Measurements from ENCODE around the gene COX6B2. TPM values are rescaled to one million over a fixed set of nuclear protein-coding genes. Genes with fewer than 3 reads are reported as not detected.

Gene COX6B2
- polyA plus RNA-seq, 2 of the 4 experiments (the other 2 are of a cell fraction): 0.78 to 6.4 TPM

- WGBS (ENCODE audit: missing lambda C conversion rate): 44% methylated on average over 11 of the region's 13 CpGs
- no peak for DNase-seq (ENCODE audit: low read depth in 1 of 2, low spot score in 1 of 2)
- H3K4me3 ChIP-seq: no peak overlapping the region
- H3K4me1 ChIP-seq: peaks cover 12% of the 10 kb centered on the region
- ATAC-seq: no peak
- peak overlapping the region; percentile 82; the same call in 1 of the 3 replicates for H3K4me2 ChIP-seq
- peak overlapping the region in 1 of 2 experiments; percentile 84; a peak in 3 of 6 replicates for H3K27ac ChIP-seq
- CTCF ChIA-PET: interaction anchor here (0.9 to 14.8 kb wide), 9 partner anchors 11 to 209 kb away, joined by 3 to 105 read pairs (median 4); partner anchors contain the start of gene KMT5C
- no peak for TF ChIP-seq KDM1A (IDR thresholded peaks at IDR 0.05; ENCODE audit: low read depth)
- H3K9me3 ChIP-seq: no peaks in the 10 kb centered on the region
- FAIRE-seq: no peak
- POLR2A ChIA-PET: interaction anchor here (1.3 kb wide), 1 partner anchor 16 kb away, joined by 3 read pairs; the partner anchor contains the start of gene KMT5C
These were observed 798 bp upstream of the COX6B2 start for GRCh38 chr19:55355213-55355821.

GRCh38 chr19:55353803-55354697 is 469 bp downstream of the COX6B2 start:
- CTCF ChIA-PET: interaction anchor here (1.1 to 3.2 kb wide), 4 partner anchors 15 to 62 kb away, joined by 3 to 18 read pairs (median 6); partner anchors contain the start of gene KMT5C

More at GRCh38 chr19:55353803-55354697, 469 bp downstream of the COX6B2 start:
- no peak for FAIRE-seq
- Histone ChIP-seq H3K4me3 (peak overlapping the region; percentile 50), H3K9me3 (no peaks in the 10 kb centered on the region), H3K27ac (peak overlapping the region; percentile 62 to 84), H3K4me1 (peaks cover 12% of the 10 kb centered on the region), H3K4me2 (peak overlapping the region; percentile 82)
- POLR2A ChIA-PET: interaction anchor here (2.0 kb wide), 1 partner anchor 15 kb away, joined by 10 read pairs; the partner anchor contains the start of gene KMT5C
- 6% methylated on average over 42 of the region's 72 CpGs for WGBS (ENCODE audit: missing lambda C conversion rate)
- no peak for TF ChIP-seq FOXS1 (CRISPR knock-in tag; IDR thresholded peaks at IDR 0.05)
- TF ChIP-seq RNF2 (IDR thresholded peaks at IDR 0.05; ENCODE audit: borderline replicate concordance, low read depth): peak; percentile 72; the same call in 1 of the 2 replicates
- TF ChIP-seq RFX5 (IDR thresholded peaks at IDR 0.05): no peak
- no peak for TF ChIP-seq POLR2A (IDR thresholded peaks at IDR 0.05; ENCODE audit: low read length)
- TF ChIP-seq E2F6 (IDR thresholded peaks at IDR 0.05; ENCODE audit: borderline replicate concordance, low read depth): 0 out of 2 replicates have a peak, but pooled peaks have one; percentile 42
- TF ChIP-seq MAZ (IDR thresholded peaks at IDR 0.05; ENCODE audit: borderline replicate concordance, low read depth, low read length): 0 out of 2 replicates have a peak, but pooled peaks have one; percentile 8
- no peak for TF ChIP-seq PHF8 (IDR thresholded peaks at IDR 0.05; ENCODE audit: borderline replicate concordance, low read depth)
- no peak for TF ChIP-seq CHD2 (IDR thresholded peaks at IDR 0.05; ENCODE audit: low read length, partially characterized antibody)
- TF ChIP-seq HDAC2 (IDR thresholded peaks at IDR 0.05): no peak
- no peak for TF ChIP-seq ZNF302 (CRISPR knock-in tag; IDR thresholded peaks at IDR 0.05)
- TF ChIP-seq FOSL2 (IDR thresholded peaks at IDR 0.05): no peak
- no peak for TF ChIP-seq FOSL2 (CRISPR knock-in tag; IDR thresholded peaks at IDR 0.05)
- no peak for TF ChIP-seq CTCF (IDR thresholded peaks at IDR 0.05)
- no peak for TF ChIP-seq RARB (CRISPR knock-in tag; IDR thresholded peaks at IDR 0.05)
- TF ChIP-seq MAFK (IDR thresholded peaks at IDR 0.05; ENCODE audit: partially characterized antibody): no peak
- TF ChIP-seq JUN (IDR thresholded peaks at IDR 0.05): no peak
- no peak for TF ChIP-seq SMC3 (IDR thresholded peaks at IDR 0.05)
- no peak for TF ChIP-seq SREBF2 (IDR thresholded peaks at IDR 0.05)
- no peak for TF ChIP-seq ATOH8 (CRISPR knock-in tag; IDR thresholded peaks at IDR 0.05; ENCODE audit: low read depth)
- TF ChIP-seq ZFP36 (IDR thresholded peaks at IDR 0.05; ENCODE audit: borderline replicate concordance, partially characterized antibody): no peak
- TF ChIP-seq ZSCAN20 (CRISPR knock-in tag; IDR thresholded peaks at IDR 0.05): no peak
- TF ChIP-seq CBX8 (IDR thresholded peaks at IDR 0.05): no peak
- no peak for TF ChIP-seq ZC3H11A (IDR thresholded peaks at IDR 0.05)
- TF ChIP-seq MAX (IDR thresholded peaks at IDR 0.05): peak; percentile 57
- peak; percentile 75 to 90 for DNase-seq (ENCODE audit: low read depth in 1 of 2, low spot score in 1 of 2)
- ATAC-seq: peak; percentile 75 to 91
